Vein endothelial cell (primary cell): Measurements from ENCODE around the gene SPRY2. TPM values are rescaled to one million over a fixed set of nuclear protein-coding genes. Genes with fewer than 3 reads are reported as not detected.

Experiments
- small RNA-seq: library from RNA; depleted of rRNA; stranded (forward); fragments of <200 nt; gene quantifications from one replicate; pipeline ENCODE3, GENCODE V24; 2012
- total RNA-seq: library from RNA; depleted of rRNA; stranded (reverse); fragments of >200 nt; gene quantifications from 2 replicates; pipeline ENCODE4 v1.2.3, GENCODE V29; 2012

Gene SPRY2
- 22.6 and 25.5 TPM in 2 replicates for total RNA-seq

GRCh38 chr13:80341101-80341755 is at the start of gene SPRY2:
TSS of gene SPRY2 (minus strand) at chr13:80341126. CDS start at chr13:80337705, 3,421 bp downstream.

Small RNA genes lying within 50 kb of the gene (small RNA-seq; reads per million reads assigned to genes)
- 0.19 reads per million for gene RNU6-61P
